NOMO-1 treated with dmso at 0.1 percent for 144 hours (cell line): ENCODE measurements around the gene MPEG1.

Experiments used
- DNase-seq: peaks from one replicate; lab custom pipeline; 2025; ENCODE audit not compliant: unreplicated experiment; lab: John Stamatoyannopoulos, UW

MPEG1 gene

GRCh38 chr11:59212744-59213631 lies at the start of gene MPEG1:
Gene MPEG1, minus strand, starts transcription at chr11:59212927. Its CDS starts 62 bp downstream, at chr11:59212865.
- DNase-seq: peak; percentile 71

DNA sequence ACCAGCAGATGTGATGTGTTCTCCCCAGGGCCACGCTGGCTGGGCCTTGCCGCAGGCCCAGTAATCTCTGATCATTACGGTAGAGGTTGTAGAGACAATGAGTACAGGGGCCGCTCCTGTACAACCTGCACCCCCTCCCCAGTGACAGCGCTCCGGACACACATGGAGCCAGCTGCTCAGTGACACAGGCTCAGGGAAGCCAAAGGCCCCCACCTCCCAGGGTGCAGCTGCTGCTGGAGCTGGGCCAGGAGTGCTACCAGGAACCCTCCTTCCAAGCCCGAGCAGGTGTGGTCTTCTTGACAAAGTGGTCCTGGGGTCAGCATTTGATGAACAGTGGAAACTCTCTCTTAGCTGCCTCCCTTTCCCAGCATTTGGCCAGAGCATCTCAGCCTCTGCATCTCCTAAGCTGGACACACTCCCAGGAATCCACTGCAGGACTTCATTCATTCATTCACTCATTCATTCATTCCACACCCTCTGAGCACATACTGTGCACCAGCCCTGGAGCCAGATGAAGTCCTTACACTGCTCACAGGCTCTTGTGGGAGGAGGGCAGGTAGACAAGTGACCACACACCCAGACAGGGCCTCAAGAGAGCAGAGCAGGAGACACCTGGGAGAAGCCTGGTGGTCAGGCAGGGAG lies 49.6 kb upstream of the MPEG1 start:
- DNase-seq: no peak

- DNase-seq: no peak
Measured at GRCh38 chr11:59261150-59261549, 48.4 kb upstream of the MPEG1 start.

GRCh38 chr11:59259867-59260475 lies 47.2 kb upstream of the MPEG1 start:
- DNase-seq: no peak

DNA sequence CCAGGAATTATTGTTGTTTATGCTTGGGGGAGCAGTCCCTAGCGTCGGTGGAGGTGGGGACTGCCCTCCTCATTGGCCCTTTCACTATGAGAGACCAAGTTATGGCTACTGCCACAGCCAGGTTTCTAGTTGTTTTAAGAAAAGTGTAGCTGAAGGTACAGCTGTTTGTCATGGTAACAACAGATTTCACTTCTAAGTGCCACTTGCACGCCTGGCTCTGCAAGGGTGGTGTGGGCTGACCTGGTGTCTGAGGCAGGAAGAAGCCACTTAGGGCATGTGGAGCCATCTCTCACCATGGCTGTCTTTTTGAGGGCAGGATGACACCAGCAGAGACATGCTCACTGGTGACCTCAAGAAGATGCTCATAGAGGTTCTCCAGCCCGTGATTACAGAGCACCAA lies 46.3 kb upstream of the MPEG1 start:
- DNase-seq: no peak

DNA sequence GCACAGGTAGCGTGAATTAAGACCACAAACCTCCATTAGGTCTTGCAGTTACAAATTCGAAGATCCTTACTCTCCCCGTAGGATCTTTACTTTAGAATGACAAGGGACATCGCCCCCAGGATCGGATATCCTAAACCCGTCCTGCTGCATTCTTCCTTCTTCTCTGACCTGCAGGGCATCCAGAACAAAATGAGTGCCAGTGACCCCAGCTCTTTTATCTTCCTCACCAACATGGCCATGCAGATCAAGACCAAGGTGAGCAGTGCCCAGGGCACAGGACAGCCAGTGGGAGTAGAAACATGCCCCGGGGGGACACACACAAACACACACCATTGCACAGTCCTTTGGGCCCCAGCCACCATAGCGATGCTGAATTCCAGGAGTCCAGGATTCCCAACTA lies 42.6 kb upstream of the MPEG1 start:
- no peak for DNase-seq

DNA sequence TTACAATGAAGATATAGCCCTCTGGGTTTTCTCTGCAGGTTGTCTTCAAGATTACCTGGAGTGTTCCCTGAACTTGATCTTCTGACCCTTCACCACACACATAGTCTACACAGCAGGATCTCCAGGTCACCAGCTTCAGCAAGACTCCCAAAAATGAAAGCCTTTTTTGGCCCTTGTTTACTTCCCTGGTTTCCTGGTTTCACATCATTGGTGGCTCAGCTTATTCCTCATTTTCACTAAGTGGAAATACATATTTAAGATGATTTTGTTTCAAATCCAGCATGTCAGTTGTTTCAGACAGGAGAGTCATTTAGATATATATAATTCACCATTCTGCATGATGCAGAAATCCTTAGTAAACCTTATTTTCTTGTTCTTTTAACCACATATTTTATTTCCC lies 41.6 kb upstream of the MPEG1 start:
- DNase-seq: no peak

DNA sequence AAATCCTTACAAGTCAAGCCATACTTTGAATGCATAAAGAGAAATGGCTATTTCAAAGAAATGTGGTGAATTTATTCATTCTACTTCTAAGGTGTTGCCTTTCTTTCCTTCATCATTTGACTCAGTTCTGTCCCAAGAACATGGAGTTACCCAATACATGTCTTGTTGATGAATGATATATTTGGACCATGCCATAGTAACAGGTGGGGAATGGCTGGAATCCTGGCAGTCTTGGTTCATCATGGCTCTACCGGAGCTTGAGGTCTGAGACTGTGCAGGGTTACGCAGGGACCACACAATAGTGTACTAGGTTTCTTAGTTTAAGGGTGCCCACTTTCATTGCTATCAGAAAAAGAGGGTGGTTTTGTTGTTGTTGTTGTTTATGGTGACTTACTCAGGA lies 40.3 kb upstream of the MPEG1 start:
- DNase-seq: no peak

- no peak for DNase-seq
Measured at GRCh38 chr11:59249535-59249934, 36.8 kb upstream of the MPEG1 start.

- DNase-seq: peak; percentile 80
Measured at GRCh38 chr11:59247531-59248227, 35.0 kb upstream of the MPEG1 start.

DNA sequence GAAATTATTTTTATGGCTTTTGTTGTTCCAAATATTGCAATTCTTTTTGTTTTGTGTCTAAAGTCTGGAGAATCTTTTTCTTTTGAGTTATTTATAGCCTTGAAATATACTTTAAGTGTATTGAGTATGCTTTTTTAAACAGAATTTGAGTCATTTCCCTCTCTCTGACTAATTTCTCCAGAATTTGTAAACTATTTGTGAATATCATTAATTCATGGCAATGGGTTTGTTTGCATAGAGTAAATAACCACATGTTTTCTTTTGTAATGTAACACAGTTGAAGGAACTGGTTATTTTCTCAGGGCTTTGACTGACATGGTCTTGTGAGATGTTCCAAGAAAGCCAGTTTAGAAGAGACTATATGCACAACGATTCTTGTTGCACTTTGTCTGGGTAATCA lies 30.9 kb upstream of the MPEG1 start:
- DNase-seq: no peak

GRCh38 chr11:59240322-59240721 lies 27.6 kb upstream of the MPEG1 start:
- DNase-seq: no peak

- no peak for DNase-seq
Measured at GRCh38 chr11:59226396-59226795, 13.7 kb upstream of the MPEG1 start.

GRCh38 chr11:59225017-59225416 lies 12.3 kb upstream of the MPEG1 start:
- no peak for DNase-seq

DNA sequence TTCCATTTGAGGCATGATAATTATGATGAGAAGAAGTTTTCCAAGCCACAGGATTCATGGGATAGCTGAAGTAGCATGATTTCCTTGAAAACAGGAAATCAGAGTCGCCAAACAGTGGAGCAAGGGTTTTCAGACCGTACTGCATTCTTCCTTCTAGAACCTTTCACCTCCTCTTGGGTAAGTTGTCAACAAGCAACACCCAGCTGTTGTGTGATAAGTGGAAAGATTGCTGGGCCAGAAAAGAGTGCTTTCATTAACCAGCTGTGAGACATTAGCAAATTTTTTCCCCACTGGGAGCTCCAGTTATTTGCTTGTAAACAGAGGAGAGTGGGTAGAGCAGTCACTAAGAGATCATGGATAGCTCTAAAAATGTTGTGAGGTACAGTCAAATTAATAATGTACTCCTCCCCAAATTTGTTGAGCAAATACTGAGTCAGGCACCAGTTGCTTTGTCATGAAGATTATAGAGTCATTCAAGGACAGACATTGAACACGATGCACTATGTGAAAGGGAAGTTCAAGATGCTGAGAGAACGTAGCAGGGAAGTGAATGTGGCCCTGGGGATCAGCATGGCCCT lies 11.7 kb upstream of the MPEG1 start:
- DNase-seq: no peak

DNA sequence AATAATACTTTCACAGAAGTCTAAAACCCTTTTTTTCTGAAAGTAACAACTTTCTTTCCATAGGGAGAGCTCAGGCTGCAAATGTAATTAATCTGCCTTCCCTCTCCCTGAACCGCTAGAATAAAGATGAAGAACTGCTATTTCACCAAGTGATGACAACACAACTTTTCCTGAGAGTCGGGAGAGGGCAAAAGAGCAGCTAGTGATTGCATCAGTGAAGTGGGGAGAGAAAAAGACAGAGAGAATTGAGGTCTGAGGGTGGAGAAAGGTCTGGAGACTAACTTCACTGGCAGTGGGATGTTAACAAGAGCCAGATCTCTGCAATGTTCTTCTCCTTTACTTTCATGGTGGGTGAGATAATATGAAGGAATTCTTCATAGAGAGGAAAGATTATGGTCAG lies 10.9 kb upstream of the MPEG1 start:
- DNase-seq: no peak

DNA sequence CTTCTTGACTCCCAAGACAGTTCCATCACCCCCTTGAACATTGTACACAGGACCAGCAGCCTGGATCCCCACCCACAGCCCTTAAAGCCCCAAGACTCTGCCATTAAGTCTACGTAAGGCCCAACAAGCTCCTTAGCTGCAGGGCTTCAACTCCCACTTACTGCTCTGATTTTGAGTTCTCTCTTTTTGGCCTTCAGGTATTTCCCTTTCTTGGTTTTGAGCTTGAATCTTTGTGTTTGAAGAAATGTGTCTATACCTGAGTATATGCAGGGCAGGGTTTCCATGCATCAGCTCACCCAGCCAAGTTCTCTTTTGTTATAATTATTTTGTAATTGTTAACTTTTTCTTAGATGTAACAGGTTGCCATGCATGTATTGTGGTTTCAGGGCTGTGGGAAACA lies 10.4 kb upstream of the MPEG1 start:
- no peak for DNase-seq

GRCh38 chr11:59222464-59223060 lies 9.8 kb upstream of the MPEG1 start:
- peak; percentile 68 for DNase-seq

DNA sequence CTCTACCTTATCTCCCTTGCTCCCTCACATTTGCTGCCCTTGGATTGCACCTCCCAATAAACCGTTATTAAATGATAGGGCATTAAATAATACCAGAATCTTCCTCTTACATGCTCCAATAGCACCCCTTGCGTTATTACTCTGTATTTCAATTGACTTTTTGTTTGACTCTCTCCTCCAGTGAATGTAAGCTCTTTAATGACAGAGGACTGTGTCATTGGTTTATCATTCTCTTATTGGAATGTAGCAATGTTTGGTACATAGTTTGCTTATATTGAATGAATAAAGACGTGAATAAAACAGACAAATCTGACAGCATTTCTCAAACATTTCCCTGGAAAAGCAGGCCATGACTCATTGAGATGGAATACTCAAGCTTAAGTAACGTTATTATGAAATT lies 8.7 kb upstream of the MPEG1 start:
- no peak for DNase-seq

DNA sequence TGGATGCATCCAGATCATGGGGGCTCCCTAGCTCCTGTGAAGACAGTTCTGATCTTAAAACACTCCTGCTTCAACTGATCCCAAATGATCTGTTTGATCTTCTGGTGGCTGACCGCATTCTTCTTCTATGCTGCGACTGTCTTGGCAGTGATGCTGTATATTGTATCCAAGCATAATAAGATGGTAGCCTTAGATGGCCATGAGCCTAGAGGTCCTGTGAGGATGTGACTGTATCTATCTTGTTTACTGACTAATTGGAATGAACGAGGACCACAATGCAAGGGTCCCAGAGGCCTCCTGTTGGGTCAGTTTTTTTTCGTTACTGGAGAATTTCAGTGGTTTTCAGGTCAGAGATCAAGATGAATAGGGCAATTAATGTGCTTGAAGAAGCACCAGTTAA lies 7.1 kb upstream of the MPEG1 start:
- no peak for DNase-seq

GRCh38 chr11:59218893-59219292 lies 6.2 kb upstream of the MPEG1 start:
- no peak for DNase-seq
